ENCODE measurements around the gene MIDN.

The MIDN gene

GRCh38 chr19:1220976-1221903 is 27.1 kb upstream of the MIDN start:
- POLR2A ChIA-PET (ENCODE audit: low non-redundant PET) = no interaction called here
- DNase-seq (ENCODE audit: low spot score) = no peak

GRCh38 chr19:1221904-1222255 is 26.5 kb upstream of the MIDN start:
- CTCF ChIA-PET = interaction anchor here (2.4 kb wide), 1 partner anchor 23 kb away, joined by 10 read pairs; no protein-coding TSS in a partner anchor
- H3K27ac ChIP-seq = peak overlapping the region; percentile 98
- POLR2A ChIA-PET (ENCODE audit: low non-redundant PET) = no interaction called here
- no peak for DNase-seq (ENCODE audit: low spot score)
- TF ChIP-seq, protein P1, sequence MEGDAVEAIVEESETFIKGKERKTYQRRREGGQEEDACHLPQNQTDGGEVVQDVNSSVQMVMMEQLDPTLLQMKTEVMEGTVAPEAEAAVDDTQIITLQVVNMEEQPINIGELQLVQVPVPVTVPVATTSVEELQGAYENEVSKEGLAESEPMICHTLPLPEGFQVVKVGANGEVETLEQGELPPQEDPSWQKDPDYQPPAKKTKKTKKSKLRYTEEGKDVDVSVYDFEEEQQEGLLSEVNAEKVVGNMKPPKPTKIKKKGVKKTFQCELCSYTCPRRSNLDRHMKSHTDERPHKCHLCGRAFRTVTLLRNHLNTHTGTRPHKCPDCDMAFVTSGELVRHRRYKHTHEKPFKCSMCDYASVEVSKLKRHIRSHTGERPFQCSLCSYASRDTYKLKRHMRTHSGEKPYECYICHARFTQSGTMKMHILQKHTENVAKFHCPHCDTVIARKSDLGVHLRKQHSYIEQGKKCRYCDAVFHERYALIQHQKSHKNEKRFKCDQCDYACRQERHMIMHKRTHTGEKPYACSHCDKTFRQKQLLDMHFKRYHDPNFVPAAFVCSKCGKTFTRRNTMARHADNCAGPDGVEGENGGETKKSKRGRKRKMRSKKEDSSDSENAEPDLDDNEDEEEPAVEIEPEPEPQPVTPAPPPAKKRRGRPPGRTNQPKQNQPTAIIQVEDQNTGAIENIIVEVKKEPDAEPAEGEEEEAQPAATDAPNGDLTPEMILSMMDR (conservative IDR thresholded peaks at IDR 0.05; ENCODE audit: low read depth) = no peak

More at GRCh38 chr19:1220976-1221903, 27.1 kb upstream of the MIDN start:
- H3K27ac ChIP-seq = peak overlapping the region; percentile 98
- CTCF ChIA-PET = interaction anchor here (0.5 to 2.4 kb wide), 5 partner anchors 9 to 731 kb away, joined by 3 to 10 read pairs (median 3); no protein-coding TSS in a partner anchor
- TF ChIP-seq, protein P1 (conservative IDR thresholded peaks at IDR 0.05; ENCODE audit: low read depth) = peak; percentile 44

DNA sequence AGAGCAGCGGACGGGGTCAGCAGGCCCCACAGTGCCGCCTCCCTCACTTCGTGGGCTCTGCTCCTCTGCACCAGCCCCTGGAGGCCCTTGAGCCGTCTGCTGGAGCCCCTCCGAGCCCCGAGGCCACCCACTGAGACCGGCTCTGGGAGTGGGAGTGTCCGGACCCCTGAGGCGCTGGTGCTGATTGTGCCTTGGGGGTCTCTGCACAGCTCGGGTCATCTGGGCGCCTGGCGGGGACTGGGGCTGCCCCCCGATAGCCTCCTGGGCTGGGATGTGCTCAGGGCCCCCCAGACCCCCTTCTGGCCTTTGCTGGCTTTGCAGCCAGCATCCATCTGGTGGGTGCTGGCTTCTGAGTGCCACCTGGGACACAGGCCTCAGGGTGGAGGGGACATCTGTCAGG is 26.0 kb upstream of the MIDN start:
- TF ChIP-seq, protein P1 (conservative IDR thresholded peaks at IDR 0.05; ENCODE audit: low read depth) = no peak
- ChIA-PET CTCF (interaction anchor here (0.5 to 2.4 kb wide), 7 partner anchors 9 to 209 kb away, joined by 3 to 10 read pairs (median 3); partner anchors contain the start of gene ATP5F1D), POLR2A (ENCODE audit: low non-redundant PET) (interaction anchor here (0.5 kb wide), 1 partner anchor 10 kb away, joined by 12 read pairs; no protein-coding TSS in a partner anchor)
- peak overlapping the region; percentile 98 for H3K27ac ChIP-seq
- DNase-seq (ENCODE audit: low spot score) = no peak

DNA sequence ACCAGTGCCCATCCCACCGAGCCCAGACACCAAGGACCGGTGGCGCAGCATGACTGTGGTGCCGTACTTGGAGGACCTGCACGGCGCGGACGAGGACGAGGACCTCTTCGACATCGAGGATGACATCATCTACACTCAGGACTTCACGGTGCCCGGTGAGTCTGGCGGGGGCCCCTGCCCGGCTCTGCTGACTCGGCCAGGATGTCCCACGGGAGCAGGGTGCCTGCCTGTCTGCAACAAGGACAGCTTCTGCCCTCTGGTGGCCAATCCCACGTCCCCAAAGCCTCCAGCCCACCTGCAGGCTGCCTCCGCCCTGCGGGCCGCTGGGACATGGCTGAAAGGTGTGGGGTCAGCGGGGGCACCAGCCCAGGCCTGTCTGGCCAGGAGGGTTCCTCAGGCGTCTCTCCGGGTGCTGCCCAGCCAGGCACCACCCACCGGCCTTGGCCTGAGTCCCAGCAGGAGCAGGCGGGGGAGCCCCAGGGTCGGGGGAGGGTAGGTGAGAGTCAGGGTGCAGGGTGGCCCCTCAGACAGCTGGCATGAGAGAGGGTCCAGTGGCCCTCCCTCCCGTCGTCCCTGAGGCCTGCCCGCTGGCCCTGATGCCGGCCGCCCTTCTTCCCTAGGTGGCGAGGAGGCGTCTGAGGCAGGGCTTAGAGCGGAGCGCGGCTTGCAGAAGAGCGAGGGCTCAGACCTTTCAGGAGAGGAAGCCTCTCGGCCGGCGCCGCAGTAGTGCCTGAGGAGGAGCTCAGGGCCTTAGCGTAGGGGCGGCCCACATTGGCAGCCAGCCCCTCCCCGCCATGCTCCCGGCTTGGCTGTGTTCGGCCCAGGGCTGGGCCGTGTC is 25.1 kb upstream of the MIDN start:
- CTCF ChIA-PET = interaction anchor here (0.5 to 2.4 kb wide), 10 partner anchors 10 to 235 kb away, joined by 3 to 10 read pairs (median 3); partner anchors contain the start of gene ATP5F1D
- POLR2A ChIA-PET (ENCODE audit: low non-redundant PET) = no interaction called here
- peak overlapping the region; percentile 98 for H3K27ac ChIP-seq
- no peak for DNase-seq (ENCODE audit: low spot score)
- TF ChIP-seq, protein P1 (conservative IDR thresholded peaks at IDR 0.05; ENCODE audit: low read depth) = peak; percentile 54

DNA sequence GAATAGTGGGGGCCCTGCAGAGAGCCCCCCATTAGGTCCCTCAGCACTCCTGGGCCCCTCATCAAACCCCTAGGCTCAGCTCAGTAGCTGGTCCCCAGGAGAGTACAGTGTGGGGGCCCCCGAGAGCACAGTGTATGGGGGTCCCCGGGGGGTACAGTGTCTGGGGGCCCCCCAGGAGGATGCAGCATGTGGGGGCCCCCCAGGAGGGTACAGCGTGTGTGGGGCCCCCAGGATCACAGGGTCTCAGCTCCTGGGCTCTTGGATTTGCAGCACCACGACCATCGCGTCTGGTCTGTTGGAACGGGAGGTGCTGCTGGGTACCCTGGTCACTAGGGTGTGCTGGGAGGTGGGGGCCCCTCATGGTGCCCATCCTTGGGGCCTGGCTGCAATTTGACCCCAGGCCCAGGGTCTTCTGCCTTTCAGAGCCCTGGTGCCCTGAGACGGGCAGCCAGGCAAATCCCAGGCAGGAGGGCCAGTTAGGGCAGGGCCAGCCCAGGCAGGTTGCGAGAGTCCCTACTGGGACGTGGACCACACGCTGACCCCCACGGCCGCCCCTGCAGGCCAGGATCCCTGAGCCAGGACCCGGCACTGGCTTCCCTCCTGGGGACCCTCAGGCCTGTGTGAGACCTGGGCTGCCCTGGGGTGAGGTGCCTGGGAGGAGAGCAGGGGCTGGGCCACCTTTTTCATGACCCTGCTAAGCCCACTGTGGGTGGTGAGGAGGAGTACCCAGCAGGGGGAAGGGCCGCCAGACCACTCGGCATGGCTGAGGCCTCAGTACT is 24.1 kb upstream of the MIDN start:
- H3K27ac ChIP-seq = peak overlapping the region; percentile 98
- no peak for DNase-seq (ENCODE audit: low spot score)
- CTCF ChIA-PET = interaction anchor here (0.8 to 2.4 kb wide), 4 partner anchors 15 to 111 kb away, joined by 5 to 10 read pairs (median 6); no protein-coding TSS in a partner anchor
- TF ChIP-seq, protein P1 (conservative IDR thresholded peaks at IDR 0.05; ENCODE audit: low read depth) = no peak
- POLR2A ChIA-PET (ENCODE audit: low non-redundant PET) = no interaction called here

Data from RWPE1 (cell line).